ENCODE measurements around the gene ANKLE1. TPM values are rescaled to one million over a fixed set of nuclear protein-coding genes. Genes with fewer than 3 reads are reported as not detected.
"Not testable (repeated sequence)": the region's sequence is repeated elsewhere in the genome, so short reads cannot be mapped to it uniquely, and the experiment has no call there.

The ANKLE1 gene
- total and polyA plus RNA-seq, 2 donors: 0.26 to 0.66 TPM

DNA sequence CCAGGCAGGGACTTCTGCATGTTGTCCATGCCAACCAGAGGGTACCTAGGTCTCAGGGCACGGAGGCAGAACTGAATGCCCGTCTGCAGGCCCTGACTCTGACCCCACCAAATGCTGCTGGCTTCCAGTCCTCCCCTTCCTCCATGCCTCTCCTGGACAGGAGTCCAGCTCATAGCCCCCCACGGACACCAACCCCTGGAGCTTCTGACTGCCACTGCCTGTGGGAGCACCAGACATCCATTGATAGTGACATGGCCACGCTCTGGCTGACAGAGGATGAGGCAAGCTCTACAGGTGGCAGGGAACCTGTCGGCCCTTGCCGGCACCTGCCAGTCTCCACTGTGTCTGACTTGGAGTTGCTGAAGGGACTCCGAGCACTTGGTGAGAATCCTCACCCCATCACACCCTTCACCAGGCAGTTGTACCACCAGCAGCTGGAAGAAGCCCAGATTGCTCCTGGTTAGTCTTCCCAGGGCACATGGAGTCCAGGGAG, 1.8 kb downstream of the ANKLE1 start:
- WGBS: 91% methylated on average over 7 of the region's 7 CpGs

DNA sequence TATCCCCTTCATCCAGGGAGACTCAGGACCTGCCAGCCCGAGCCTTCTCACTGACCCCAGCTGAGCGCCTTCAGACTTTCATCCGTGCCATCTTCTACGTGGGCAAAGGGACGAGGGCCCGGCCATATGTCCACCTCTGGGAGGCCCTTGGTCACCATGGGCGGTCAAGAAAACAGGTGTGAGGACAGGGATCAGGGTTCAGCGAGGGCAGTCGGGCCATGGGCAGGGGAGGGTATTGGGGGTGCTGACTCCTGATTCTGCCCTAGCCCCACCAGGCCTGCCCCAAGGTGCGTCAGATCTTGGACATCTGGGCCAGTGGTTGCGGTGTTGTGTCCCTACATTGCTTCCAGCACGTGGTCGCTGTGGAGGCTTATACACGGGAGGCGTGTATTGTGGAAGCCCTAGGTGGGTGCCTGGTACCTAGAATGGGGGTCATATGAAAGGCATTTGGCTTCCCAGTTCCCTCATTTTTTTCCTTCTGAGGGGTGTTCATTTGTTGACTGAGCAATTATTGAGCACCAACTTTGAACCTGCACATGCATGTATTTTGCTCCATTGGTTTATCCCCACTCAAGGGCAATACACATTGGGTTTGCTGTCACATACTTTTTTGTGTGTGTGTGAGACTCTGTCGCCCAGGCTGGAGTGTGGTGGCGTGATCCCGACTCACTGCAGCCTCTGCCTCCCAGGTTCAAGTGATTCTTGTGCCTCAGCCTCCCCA, 3.9 kb downstream of the ANKLE1 start:
- no peak overlapping the region for H3K27ac ChIP-seq (ENCODE audit: low read depth)
- DNase-seq (ENCODE audit: extremely low spot score): no peak

More for the DNA sequence above, 1.8 kb downstream of the ANKLE1 start:
- Histone ChIP-seq H3K36me3 (ENCODE audit: insufficient read depth) (no peaks in the 10 kb centered on the region), H3K4me3 (ENCODE audit: low read depth, low read length) (no peak overlapping the region), H3K4me1 (ENCODE audit: insufficient read depth) (no peaks in the 10 kb centered on the region), H3K27ac (ENCODE audit: low read depth) (no peak overlapping the region)
- DNase-seq (ENCODE audit: extremely low spot score): no peak

DNA sequence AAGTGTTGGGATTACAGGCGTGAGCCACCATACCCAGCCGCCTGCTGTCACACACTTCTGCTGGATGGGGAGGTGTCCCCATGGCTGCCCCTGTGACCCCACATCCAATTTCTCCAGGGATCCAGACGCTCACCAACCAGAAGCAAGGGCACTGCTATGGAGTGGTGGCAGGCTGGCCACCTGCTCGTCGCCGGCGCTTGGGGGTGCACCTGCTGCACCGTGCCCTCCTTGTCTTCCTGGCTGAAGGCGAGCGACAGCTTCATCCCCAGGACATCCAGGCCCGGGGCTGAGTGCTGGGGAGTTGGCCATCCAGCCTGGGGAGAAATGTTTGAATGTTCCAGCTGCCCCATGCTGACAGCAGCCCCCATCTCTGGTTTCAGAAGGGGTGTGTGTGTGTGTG, 4.6 kb downstream of the ANKLE1 start:
- WGBS: 94% methylated on average over 11 of the region's 11 CpGs
- Histone ChIP-seq H3K4me3 (ENCODE audit: low read depth, low read length) (no peak overlapping the region), H3K36me3 (ENCODE audit: insufficient read depth) (no peaks in the 10 kb centered on the region), H3K27ac (ENCODE audit: low read depth) (no peak overlapping the region), H3K4me1 (ENCODE audit: insufficient read depth) (no peaks in the 10 kb centered on the region)
- DNase-seq (ENCODE audit: extremely low spot score): no peak

More for the DNA sequence above, 3.9 kb downstream of the ANKLE1 start:
- H3K4me1 ChIP-seq (ENCODE audit: insufficient read depth): no peaks in the 10 kb centered on the region
- no peaks in the 10 kb centered on the region for H3K36me3 ChIP-seq (ENCODE audit: insufficient read depth)
- no peak overlapping the region for H3K4me3 ChIP-seq (ENCODE audit: low read depth, low read length)
- WGBS: 92% methylated on average over 18 of the region's 18 CpGs

DNA sequence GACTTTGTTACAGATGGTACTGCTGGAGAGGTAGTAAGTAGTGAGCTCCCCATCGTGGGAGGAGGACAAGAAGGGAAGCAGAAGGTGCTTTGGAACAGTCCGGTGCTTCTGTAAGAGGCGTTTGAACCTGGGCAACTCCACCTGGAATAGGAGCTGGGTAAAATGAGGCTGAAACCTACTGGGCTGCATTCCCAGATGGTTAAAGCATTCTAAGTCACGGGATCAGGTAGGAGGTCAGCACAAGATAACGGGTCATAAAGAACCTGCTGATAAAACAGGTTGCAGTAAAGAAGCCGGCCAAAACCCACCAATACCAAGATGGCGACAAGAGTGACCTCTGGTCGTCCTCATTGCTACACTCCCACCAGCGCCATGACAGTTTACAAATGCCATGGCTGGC, 5.1 kb downstream of the ANKLE1 start:
- DNase-seq (ENCODE audit: extremely low spot score): no peak
- no peak overlapping the region for H3K27ac ChIP-seq (ENCODE audit: low read depth)
- no peaks in the 10 kb centered on the region for H3K36me3 ChIP-seq (ENCODE audit: insufficient read depth)
- H3K4me3 ChIP-seq (ENCODE audit: low read depth, low read length): no peak overlapping the region
- no peaks in the 10 kb centered on the region for H3K4me1 ChIP-seq (ENCODE audit: insufficient read depth)
- 89% methylated on average over 9 of the region's 9 CpGs for WGBS

DNA sequence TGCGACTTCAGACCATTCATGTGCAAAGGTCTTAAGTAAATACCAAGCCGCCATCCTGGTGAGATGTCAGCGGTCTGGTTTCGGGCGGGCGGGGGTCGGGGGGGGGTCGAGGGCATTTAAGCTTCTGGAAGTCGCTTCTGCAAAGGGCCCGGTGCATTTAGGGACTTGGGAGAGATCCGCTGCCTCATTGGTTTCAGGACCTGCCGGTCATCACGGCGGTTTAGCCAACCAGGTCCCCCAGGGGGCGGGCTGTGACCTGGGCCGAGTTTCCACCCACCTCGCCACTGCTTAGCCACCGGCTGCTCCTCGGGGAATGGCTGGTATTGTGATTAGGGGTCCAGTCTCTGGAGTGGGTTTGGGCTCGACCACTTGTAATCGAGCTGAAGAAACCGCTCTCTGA, 7.8 kb downstream of the ANKLE1 start:
- 12% methylated on average over 22 of the region's 22 CpGs for WGBS
- no peak for DNase-seq (ENCODE audit: extremely low spot score)
- Histone ChIP-seq H3K4me3 (ENCODE audit: low read depth, low read length) (no peak overlapping the region), H3K36me3 (ENCODE audit: insufficient read depth) (no peaks in the 10 kb centered on the region), H3K27ac (ENCODE audit: low read depth) (no peak overlapping the region), H3K4me1 (ENCODE audit: insufficient read depth) (no peaks in the 10 kb centered on the region)

DNA sequence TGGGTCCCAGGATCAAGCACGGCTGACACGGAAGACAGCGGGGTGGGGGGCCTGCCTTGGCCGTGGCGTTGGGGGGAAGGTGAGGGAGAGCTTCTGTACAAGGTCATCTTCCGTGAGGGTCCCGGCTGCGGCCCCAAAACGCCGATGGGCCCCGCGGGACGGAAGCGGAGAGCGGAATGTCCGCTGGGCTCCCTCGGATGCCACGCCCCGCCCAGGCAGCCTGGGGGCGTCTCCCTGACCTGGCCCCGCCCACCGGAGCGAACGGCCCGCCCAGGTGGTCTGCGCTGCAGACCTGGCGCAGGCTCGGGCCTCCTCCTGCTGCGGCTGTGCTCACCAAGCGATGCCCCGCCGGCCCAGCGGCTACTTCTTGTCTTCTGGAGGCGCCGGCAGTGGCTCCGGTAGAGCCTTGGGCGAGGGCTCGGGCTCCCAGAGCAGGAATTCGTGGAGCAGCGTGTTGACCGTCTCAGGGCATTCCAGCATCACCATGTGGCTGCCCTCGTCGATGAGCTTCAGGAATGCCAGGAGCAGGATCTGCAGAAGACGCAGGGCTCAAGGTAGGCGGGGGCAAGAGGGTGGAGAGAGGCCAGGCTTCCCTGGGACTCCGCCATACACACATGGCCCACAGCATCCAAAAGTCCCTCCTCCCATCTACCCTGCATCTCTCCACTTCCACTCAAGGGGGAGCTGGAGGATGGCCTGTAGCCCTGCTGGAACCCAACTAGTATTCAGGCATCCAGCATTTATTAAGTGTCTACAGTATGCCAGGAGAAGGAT, 10.8 kb downstream of the ANKLE1 start:
- WGBS: 2% methylated on average over 46 of the region's 46 CpGs
- H3K27ac ChIP-seq (ENCODE audit: low read depth): peak overlapping the region; percentile 63
- peak overlapping the region; percentile 36 for H3K4me3 ChIP-seq (ENCODE audit: low read depth, low read length)
- H3K36me3 ChIP-seq (ENCODE audit: insufficient read depth): no peaks in the 10 kb centered on the region
- H3K4me1 ChIP-seq (ENCODE audit: insufficient read depth): no peaks in the 10 kb centered on the region
- peak; percentile 46 for DNase-seq (ENCODE audit: extremely low spot score)

DNA sequence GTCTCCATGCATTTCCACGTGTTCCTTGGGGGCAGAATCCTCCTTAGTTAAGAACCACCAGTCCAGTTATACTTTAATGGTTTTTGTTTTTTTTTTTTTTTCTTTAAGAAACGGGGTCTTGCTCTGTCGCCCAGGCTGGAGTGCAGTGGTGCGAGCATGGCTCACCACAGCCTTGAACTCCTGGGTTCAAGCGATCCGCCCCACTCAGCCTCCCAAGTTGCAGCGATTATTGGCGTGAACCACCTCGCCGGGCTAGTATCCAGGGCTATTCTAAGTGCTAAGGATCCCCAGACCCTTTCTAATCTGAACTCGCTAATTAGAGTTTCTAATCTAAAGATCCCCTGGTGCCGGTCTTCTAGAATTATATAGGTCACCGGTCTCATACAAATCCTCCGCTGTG, 11.9 kb downstream of the ANKLE1 start:
- no peaks in the 10 kb centered on the region for H3K4me1 ChIP-seq (ENCODE audit: insufficient read depth)
- no peak overlapping the region for H3K27ac ChIP-seq (ENCODE audit: low read depth)
- WGBS: 85% methylated on average over 14 of the region's 14 CpGs

DNA sequence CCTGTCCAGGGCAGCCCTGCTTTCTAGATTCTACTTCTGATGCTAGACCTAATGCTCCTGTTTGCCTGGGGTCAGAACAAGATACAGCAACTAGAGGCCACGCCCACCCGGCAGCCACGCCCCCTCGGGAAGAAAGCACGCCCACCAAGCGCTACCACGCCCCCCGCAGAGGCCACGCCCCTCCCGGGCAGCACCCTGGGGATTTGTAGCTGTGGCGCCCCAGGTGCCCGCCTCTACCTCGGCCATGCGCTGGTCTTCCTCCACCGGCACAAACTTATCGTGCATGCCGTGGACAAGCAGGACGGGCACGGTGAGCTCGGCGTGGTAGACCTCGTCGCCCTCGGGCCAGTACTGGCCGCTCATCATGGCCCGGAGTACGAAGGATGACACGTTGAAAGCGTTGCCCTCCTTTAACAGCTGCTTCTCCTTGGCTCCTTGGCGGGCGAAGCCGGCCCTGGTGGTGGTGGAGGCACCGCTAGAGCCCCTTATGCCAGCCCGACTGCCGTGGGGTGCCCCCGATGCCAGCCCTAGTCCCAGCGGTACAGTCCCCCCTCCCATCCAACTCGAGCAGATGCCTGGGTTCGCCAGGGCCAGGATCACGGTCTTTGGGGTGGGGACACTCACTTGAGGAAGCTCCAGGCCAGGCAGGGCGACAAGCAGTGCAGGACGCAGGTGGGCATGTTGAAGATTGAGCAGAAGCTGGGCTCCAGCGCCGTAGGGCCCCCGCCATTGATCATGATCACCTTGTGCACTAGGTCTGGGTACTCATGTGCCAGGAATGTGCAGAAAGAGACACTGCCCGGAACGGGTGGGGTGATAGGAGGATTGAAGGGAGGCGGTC, 12.6 kb downstream of the ANKLE1 start:
- no peaks in the 10 kb centered on the region for H3K4me1 ChIP-seq (ENCODE audit: insufficient read depth)
- no peak for DNase-seq (ENCODE audit: extremely low spot score)
- H3K4me3 ChIP-seq (ENCODE audit: low read depth, low read length): no peak overlapping the region
- no peaks in the 10 kb centered on the region for H3K36me3 ChIP-seq (ENCODE audit: insufficient read depth)
- 80% methylated on average over 48 of the region's 48 CpGs for WGBS
- H3K27ac ChIP-seq (ENCODE audit: low read depth): no peak overlapping the region

More for the DNA sequence above, 11.9 kb downstream of the ANKLE1 start:
- DNase-seq (ENCODE audit: extremely low spot score): no peak
- no peak overlapping the region for H3K4me3 ChIP-seq (ENCODE audit: low read depth, low read length)
- H3K36me3 ChIP-seq (ENCODE audit: insufficient read depth): no peaks in the 10 kb centered on the region

DNA sequence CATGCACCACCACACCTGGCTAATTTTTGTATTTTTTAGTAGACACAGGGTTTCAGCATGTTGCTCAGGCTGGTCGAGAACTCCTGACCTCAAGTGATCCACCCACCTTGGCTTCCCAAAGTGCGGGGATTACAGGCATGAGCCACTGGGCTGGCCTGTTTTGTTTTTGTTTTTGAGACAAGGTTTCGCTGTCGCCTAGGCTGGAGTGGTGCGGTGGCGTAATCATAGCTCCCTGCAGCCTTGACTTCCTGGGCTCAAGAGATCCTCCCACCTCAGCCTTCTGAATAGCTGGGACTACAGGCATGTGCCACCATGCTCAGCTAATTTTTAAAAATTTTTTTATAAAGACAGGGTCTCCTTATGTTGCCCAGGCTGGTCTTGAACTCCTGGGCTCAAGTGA, 13.8 kb downstream of the ANKLE1 start:
- 96% methylated on average over 6 of the region's 6 CpGs for WGBS
- H3K36me3 ChIP-seq (ENCODE audit: insufficient read depth); H3K4me3 ChIP-seq (ENCODE audit: low read depth, low read length): not testable (repeated sequence)

DNA sequence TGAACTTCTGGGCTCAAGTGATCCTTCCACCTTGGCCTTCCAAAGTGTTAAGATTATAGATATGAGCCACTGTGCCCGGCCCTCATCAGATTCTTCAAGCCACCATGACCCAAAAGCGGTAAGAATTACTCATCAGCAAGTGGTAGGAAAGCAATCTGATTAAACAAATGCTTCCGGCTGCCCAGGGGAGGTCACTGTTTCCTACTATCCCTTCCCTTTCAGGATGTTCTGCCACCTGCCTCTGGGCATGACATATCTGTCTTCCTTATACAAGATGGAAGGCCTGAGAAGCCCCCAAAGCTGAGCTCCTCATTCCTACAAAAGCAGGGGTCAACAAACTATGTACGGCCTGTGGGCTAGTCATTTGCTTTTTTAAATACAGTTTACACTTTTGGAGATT, 14.6 kb downstream of the ANKLE1 start:
- DNase-seq (ENCODE audit: extremely low spot score): no peak
- WGBS: 73% methylated on average over 4 of the region's 4 CpGs
- no peak overlapping the region for H3K4me3 ChIP-seq (ENCODE audit: low read depth, low read length)
- no peaks in the 10 kb centered on the region for H3K36me3 ChIP-seq (ENCODE audit: insufficient read depth)
- H3K4me1 ChIP-seq (ENCODE audit: insufficient read depth): no peaks in the 10 kb centered on the region
- no peak overlapping the region for H3K27ac ChIP-seq (ENCODE audit: low read depth)

More for the DNA sequence above, 13.8 kb downstream of the ANKLE1 start:
- H3K4me1 ChIP-seq (ENCODE audit: insufficient read depth); DNase-seq (ENCODE audit: extremely low spot score); H3K27ac ChIP-seq (ENCODE audit: low read depth): not testable (repeated sequence)

DNA sequence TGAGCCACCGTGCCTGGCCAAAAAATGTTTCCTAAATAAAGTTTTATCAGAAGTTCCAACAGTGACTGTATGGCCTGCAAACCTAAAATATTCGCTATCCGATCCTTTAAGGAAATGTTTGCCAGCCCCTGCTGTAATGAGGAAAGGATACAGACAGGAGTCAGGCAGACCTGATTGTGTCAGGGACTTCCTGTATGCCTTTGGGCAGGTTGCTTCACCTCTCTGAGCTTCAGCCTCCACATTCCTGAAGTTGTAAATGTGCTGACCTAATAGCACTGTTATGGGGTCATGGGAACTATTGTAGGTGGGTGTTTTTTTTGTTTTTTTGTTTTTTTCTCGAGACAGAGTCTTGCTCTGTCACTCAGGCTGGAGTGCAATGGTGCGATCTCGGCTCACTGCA, 15.3 kb downstream of the ANKLE1 start:
- DNase-seq (ENCODE audit: extremely low spot score): no peak
- Histone ChIP-seq H3K4me3 (ENCODE audit: low read depth, low read length) (no peak overlapping the region), H3K4me1 (ENCODE audit: insufficient read depth) (no peaks in the 10 kb centered on the region), H3K27ac (ENCODE audit: low read depth) (no peak overlapping the region), H3K36me3 (ENCODE audit: insufficient read depth) (no peaks in the 10 kb centered on the region)
- WGBS: 92% methylated on average over 6 of the region's 6 CpGs

DNA sequence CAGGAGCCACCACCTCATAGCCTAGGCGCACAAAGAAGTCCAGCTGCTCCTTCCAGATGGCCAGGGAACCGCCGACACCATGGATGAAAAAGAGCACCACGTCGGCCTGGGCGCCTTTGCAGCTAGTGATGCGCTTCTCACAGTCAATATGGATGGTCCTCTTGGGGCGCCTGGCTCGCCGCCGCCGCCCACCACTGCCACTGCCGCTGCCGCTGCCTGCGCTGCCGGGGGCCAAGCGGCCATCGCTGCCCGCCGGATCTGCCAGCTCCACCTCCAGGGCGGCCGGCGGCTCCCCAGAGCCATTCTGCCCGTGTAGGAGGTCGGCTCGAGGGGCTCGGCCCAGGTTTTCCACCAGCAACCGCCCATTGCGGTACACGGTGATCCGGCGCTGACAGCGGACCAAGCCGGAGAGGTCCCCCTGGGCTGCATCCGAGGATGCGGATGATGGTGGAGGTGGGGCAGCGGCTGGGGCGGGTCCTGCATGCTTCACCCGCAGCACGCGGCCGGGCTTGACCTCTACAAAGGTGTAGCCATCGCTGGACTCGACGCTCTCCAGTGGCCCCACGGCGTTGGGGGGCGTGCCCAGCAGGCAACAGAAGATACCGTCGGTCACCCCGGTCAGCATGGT, 19.4 kb downstream of the ANKLE1 start:
- Histone ChIP-seq H3K4me1 (ENCODE audit: insufficient read depth) (no peaks in the 10 kb centered on the region), H3K4me3 (ENCODE audit: low read depth, low read length) (no peak overlapping the region), H3K36me3 (ENCODE audit: insufficient read depth) (no peaks in the 10 kb centered on the region), H3K27ac (ENCODE audit: low read depth) (no peak overlapping the region)
- no peak for DNase-seq (ENCODE audit: extremely low spot score)
- WGBS: 96% methylated on average over 51 of the region's 51 CpGs
